ENCODE results near the gene PBX3. TPM values are rescaled to one million over a fixed set of nuclear protein-coding genes. Genes with fewer than 3 reads are reported as not detected.
A peak's percentile ranks its signal among the peaks of the same experiment; 100 is the strongest.

PBX3 gene
- total RNA-seq, 2 experiments from 2014 or later = 24.3 to 28.0 TPM

DNA sequence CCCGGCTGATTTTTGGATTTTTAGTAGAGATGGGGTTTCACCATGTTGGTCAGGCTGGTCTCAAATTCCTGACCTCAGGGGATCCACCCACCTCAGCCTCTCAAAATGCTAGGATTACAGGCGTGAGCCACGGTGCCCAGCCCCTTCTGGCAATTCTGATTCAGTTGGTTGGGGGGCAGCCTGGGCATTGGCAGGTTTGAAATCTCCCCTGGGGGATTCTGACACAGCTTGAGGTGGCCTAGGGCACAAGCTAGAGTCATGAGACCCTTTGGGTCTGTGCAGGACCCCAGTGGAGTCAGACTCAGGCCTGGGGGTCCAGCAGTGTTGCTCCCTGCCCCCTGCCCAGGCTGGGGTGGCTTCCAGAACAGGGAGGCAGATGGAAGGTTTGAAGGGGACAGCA lies 239.8 kb downstream of the PBX3 start:
- Mint-ChIP-seq H3K4me1 (no peaks in the 10 kb centered on the region), H3K27me3 (peaks cover 3% of the 10 kb centered on the region), H3K36me3 (no peaks in the 10 kb centered on the region), H3K9me3 (no peaks in the 10 kb centered on the region), H3K4me3 (no peak overlapping the region), H3K27ac (no peak overlapping the region)
- DNase-seq (no peak), ATAC-seq (ENCODE audit: low read depth) (no peak)
- POLR2A ChIA-PET = no interaction called here

DNA sequence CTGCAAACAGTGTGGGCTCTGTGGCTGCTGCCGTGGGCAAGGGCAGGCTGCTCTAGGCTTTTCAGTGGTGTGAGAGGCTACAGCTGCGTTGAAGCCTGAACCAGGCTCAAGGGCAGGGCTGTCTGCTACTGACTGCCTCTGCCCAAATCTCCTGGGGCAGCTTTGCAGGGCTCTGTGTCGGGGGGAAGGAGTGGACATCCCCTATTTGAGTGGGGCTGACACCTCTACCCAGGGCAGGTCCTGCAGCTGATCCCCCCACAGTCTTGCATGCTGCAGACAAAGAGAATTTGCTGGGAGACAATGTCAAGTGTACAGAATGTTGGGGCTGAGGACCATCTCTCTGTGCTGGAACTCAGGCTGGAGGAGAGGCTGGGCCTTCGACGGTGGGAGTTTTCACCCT lies 240.2 kb downstream of the PBX3 start:
- Mint-ChIP-seq H3K9me3 (no peaks in the 10 kb centered on the region), H3K4me1 (no peaks in the 10 kb centered on the region), H3K27ac (no peak overlapping the region), H3K4me3 (no peak overlapping the region), H3K36me3 (no peaks in the 10 kb centered on the region), H3K27me3 (no peaks in the 10 kb centered on the region)
- no peak for ATAC-seq (ENCODE audit: low read depth)
- DNase-seq = no peak
- POLR2A ChIA-PET = no interaction called here

DNA sequence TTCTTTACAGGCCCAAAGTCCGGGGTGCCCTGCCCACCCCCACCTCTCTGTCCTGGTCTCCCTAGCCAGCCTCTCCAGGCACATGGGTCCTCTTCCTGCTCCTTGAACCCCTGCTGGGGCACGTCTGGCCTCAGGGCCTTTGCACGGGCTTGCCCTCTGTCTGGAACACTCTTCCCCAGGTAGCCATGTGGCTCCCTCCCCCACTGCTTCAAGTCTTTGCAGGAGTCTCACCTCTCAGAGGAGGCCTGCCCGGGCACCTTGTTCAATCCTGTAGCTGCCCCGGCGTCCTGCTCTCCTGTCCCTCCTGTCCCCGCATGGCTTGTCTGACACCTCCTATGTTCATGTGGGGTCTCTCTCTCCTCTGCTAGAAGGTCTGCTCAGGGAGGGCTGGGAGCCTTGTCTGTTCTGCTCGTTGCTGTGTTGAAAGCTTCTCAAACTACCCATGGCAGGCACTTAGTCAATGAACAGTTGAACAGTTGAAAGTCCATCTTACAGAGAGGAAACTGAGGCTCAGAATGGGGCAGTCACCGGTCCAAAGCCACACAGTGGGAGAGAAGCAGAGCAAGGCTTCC lies 241.4 kb downstream of the PBX3 start:
- Mint-ChIP-seq H3K9me3 (no peaks in the 10 kb centered on the region), H3K4me3 (no peak overlapping the region), H3K36me3 (no peaks in the 10 kb centered on the region), H3K4me1 (no peaks in the 10 kb centered on the region), H3K27me3 (no peaks in the 10 kb centered on the region), H3K27ac (no peak overlapping the region)
- ATAC-seq (ENCODE audit: low read depth) (no peak), DNase-seq (no peak)
- POLR2A ChIA-PET = no interaction called here

DNA sequence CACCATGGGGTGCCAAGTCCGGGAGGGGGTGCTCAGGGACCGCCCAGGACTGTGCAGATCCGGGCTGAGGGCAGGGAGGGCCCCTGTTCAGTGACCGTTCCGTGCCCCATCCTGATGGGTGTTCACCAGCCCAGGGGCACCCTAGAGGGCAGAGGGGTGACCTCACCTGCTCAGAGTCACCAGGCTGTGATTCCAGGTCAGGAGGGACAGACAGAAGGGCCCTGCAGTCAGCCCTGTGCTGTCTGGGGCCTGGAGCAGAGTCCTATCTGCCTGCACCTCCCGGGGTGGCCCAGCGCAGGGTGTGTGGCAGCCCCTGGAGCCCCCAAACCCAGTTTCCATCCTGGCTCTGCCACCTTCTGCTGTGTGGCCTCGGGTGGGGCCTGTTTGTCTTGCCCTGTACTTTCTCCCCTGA lies 241.9 kb downstream of the PBX3 start:
- Mint-ChIP-seq H3K4me3 (no peak overlapping the region), H3K9me3 (no peaks in the 10 kb centered on the region), H3K27ac (no peak overlapping the region), H3K36me3 (no peaks in the 10 kb centered on the region), H3K4me1 (no peaks in the 10 kb centered on the region), H3K27me3 (no peaks in the 10 kb centered on the region)
- DNase-seq (no peak), ATAC-seq (ENCODE audit: low read depth) (no peak)
- POLR2A ChIA-PET = no interaction called here

DNA sequence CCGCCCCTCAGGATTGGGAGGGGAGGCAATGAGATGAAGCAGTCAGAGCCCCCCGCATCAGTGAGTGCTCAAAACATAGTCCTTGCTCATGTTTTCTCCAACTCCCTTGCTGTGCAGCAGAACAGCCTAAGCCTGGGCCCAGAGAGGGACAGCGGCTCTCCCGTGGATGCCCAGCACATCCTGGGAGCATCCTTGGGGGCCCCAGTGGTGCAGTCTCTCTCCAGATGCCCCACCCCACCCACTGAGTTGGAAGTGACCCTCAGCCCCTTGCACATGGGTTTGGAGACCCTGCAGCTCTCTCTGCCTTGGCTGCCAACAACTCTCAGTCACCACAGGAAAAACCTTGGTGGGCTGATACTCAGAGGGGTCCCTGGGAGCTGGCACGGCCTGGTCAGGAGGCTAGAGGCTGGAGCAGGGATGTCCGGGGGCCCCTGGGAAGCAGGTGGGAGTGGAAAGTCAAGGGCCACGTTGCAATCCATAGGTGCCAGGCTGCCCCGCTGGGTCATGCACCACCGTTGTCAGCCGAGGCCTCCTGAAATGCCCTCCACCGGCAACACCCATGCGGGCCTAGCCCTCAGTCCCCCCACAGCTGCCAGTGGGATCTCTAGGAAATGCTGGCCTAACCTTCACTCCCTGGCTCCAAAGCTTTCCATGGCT lies 242.5 kb downstream of the PBX3 start:
- DNase-seq (no peak), ATAC-seq (ENCODE audit: low read depth) (no peak)
- Mint-ChIP-seq H3K27me3 (no peaks in the 10 kb centered on the region), H3K27ac (no peak overlapping the region), H3K9me3 (no peaks in the 10 kb centered on the region), H3K4me3 (no peak overlapping the region), H3K4me1 (no peaks in the 10 kb centered on the region), H3K36me3 (no peaks in the 10 kb centered on the region)
- POLR2A ChIA-PET = no interaction called here

DNA sequence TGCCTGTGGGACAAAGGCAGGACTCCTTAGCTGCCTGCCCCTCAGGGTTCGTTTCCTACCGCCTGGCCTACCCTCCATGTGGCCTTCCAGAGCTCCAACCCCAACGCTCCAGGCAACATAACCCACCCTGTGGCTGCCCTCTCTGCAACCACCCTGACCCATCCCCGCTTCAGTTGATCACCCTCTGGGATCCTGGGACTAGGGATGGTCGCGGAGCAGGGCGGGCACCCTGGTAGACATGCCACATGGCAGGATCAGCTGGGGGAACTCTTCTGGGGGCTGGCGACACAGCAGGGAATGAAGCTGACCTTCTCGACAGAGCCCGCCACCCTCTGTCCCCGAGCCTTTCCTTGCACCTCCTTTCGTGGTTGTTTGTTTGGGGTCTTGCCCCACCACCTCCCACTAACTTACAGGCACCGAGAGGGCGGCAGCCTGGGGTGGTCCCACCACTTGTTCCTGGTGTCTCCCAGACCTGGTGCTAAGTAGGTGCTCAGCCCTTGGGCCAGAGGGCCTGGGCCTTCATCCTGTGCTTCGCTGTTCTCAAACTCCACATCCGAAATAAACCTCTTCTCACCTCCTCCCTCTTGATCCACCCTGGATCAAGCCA lies 243.1 kb downstream of the PBX3 start:
- DNase-seq (no peak), ATAC-seq (ENCODE audit: low read depth) (no peak)
- Mint-ChIP-seq H3K27me3 (no peaks in the 10 kb centered on the region), H3K9me3 (no peaks in the 10 kb centered on the region), H3K36me3 (no peaks in the 10 kb centered on the region), H3K27ac (no peak overlapping the region), H3K4me1 (no peaks in the 10 kb centered on the region), H3K4me3 (no peak overlapping the region)
- POLR2A ChIA-PET = no interaction called here

DNA sequence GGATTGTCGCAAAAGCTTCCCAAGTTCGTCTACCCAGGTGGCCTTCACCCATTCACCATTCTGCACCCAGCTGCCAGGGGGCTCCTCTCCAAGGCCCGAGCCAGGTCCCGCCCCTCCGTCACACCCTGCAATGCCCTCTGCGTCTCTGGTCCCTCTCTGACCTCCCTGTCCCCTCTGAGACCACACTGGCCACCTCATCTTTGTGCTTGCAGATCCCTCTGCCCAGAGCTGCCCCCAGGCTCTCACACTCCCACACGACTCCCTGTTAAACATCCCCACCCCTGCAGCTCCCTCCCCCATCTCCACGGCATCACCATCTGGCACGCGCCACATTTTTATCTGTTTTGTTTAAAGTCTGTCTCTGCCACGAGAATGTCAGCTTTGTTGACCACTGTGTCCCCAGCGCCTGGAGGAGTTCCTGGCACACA lies 243.6 kb downstream of the PBX3 start:
- no peak overlapping the region for H3K27ac Mint-ChIP-seq
- no peaks in the 10 kb centered on the region for H3K4me1 Mint-ChIP-seq
- no peaks in the 10 kb centered on the region for H3K9me3 Mint-ChIP-seq
- POLR2A ChIA-PET = no interaction called here
- H3K36me3 Mint-ChIP-seq = no peaks in the 10 kb centered on the region
- H3K4me3 Mint-ChIP-seq = no peak overlapping the region
- no peaks in the 10 kb centered on the region for H3K27me3 Mint-ChIP-seq
- ATAC-seq (ENCODE audit: low read depth) (no peak), DNase-seq (peak; percentile 9)

DNA sequence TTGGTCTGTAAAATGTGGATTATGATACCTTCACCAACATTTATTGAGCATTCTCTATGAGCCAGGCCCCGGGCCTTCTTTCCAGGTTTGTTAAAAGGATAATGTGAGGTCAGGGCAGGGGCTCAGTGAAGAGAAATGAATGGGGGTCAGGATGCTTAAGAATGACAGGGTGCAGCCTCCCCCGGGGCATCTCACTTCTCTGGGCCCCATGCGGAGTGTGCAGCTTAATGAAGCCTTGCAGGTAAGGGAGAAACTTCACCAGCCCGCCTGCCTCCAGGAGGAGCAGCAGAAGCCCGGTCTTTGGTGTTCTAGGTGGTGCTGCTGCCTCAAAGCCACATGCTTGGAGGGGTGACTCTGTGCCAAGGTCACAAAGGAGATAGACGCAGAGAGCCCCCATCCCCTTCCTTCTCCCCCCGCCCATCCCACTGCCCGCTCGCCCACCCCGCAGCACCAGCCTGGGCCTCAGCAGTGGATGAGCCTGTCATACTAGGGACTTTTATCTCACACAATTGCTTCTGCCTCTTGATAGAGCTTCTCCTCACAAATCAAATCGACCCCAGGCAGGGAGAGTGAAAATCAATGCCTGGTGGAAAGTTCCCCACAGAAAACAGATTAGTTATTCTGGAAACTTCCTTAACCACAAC lies 244.8 kb downstream of the PBX3 start:
- Mint-ChIP-seq H3K27ac (no peak overlapping the region), H3K36me3 (no peaks in the 10 kb centered on the region), H3K9me3 (no peaks in the 10 kb centered on the region), H3K4me3 (no peak overlapping the region), H3K27me3 (peaks cover 3% of the 10 kb centered on the region), H3K4me1 (no peaks in the 10 kb centered on the region)
- ATAC-seq (ENCODE audit: low read depth) (no peak), DNase-seq (peak; percentile 10)
- POLR2A ChIA-PET = no interaction called here

DNA sequence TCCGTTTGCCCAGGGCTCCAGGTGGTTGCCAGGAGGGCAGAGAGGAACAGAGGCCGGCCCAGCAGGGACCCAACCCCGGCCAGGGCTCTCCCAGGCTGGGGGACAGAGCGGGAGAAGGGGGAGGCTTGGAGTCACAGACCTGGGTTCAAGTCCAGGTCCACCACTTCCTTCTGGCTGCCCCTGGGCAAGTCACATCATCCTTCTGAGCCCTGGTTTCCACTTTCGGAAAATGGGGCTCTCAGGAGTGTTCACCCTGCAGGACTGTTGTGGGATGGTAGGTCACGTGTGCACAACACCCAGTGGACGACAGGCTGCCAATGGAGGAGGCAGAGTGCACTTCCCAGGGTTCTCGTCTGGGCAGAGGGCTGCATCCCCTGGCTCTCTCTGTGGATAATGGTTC lies 245.4 kb downstream of the PBX3 start:
- POLR2A ChIA-PET = no interaction called here
- Mint-ChIP-seq H3K27ac (no peak overlapping the region), H3K4me3 (no peak overlapping the region), H3K36me3 (no peaks in the 10 kb centered on the region), H3K4me1 (no peaks in the 10 kb centered on the region), H3K27me3 (peaks cover 3% of the 10 kb centered on the region), H3K9me3 (no peaks in the 10 kb centered on the region)
- DNase-seq (peak; percentile 15), ATAC-seq (ENCODE audit: low read depth) (no peak)

DNA sequence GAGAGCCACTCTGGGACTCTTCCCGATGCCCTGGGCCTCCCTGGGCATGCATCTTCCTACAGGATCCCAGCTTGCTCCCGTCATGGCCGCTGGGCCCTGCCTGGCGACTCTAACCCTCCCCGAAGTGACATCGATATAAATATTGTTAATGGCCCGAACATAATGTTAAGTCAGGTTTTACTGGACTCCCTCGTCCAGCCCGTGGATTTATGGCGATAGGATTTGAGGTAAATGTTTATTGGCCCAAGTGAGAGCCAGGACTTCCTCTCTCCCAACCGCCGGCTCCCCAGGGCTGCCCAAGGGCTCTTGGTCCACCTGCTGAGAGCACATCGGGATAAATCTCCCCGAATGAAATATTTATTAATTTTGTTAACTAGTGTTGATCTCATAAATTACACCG lies 246.3 kb downstream of the PBX3 start:
- Mint-ChIP-seq H3K4me1 (no peaks in the 10 kb centered on the region), H3K4me3 (no peak overlapping the region), H3K27ac (no peak overlapping the region), H3K36me3 (no peaks in the 10 kb centered on the region), H3K27me3 (peaks cover 3% of the 10 kb centered on the region), H3K9me3 (no peaks in the 10 kb centered on the region)
- ATAC-seq (ENCODE audit: low read depth) (no peak), DNase-seq (peak; percentile 7)
- POLR2A ChIA-PET = no interaction called here

DNA sequence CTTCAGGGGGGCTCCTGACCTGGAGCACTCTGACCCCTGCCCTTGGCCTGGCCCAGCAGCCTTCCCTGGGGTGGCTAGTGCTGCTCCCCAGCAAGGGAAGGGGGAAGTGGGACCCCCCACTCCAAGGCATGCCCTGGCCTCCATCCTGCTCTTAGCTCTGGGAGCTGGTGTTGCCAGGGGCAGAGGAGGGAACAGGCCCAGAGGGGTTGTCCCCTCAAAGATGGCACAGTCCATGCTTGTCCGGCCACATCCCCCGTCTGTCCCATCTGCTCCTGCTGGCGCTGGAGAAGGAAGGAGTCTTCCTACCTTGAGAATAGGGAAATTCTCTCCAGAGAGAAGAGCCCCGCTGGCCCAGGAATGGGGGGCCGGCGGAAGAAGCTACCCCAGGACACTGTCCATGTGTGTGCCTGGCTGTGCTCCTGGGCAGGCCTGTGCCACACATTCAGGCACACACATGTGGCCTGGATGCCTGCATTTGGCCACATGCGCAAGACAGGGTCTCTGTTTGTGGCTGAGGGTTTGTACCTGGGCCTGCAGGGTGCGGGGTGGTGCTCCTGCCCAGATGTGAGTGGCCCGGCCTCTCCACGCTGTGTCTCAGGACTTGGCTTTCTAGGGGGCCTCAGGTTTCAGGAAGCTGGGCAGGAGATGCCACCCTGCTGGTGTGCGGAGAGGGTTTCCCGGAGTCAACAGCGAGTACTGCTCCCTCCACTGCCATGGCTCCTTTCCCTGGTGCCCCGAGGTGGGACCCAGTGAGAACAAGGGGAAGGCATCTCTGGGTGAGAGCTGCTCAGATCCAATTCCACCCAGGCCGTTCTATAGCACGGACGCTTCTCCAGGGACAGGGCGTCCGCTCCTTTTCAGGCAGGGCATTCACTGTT lies 247.1 kb downstream of the PBX3 start:
- no peak overlapping the region for H3K4me3 Mint-ChIP-seq
- ATAC-seq (ENCODE audit: low read depth) (no peak), DNase-seq (peak; percentile 15)
- POLR2A ChIA-PET = no interaction called here
- H3K27ac Mint-ChIP-seq = no peak overlapping the region
- no peaks in the 10 kb centered on the region for H3K36me3 Mint-ChIP-seq
- H3K27me3 Mint-ChIP-seq = peaks cover 3% of the 10 kb centered on the region
- no peaks in the 10 kb centered on the region for H3K9me3 Mint-ChIP-seq
- H3K4me1 Mint-ChIP-seq = no peaks in the 10 kb centered on the region

DNA sequence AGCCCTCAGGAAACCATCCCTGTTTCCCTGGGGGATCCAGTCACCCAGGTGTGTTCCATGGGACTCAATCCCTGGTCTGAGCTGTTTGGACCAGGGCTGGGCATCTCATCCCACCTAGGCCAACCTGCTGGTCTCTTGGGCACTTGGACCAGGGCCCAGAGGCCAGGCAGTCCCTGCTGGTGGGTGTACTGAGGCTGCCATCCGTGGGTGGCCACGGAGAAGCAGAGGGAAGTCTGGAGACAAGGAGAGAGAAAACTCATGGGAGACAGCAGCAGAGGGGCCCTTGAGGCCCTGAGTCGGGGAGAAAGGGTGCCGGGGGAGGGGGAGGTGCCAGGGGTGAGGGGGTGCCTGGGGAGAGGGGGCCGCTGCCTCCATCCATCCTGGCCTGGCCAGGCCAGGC lies 247.8 kb downstream of the PBX3 start:
- Mint-ChIP-seq H3K4me1 (no peaks in the 10 kb centered on the region), H3K27me3 (peaks cover 3% of the 10 kb centered on the region), H3K27ac (no peak overlapping the region), H3K4me3 (no peak overlapping the region), H3K9me3 (no peaks in the 10 kb centered on the region), H3K36me3 (no peaks in the 10 kb centered on the region)
- peak; percentile 9 for DNase-seq
- POLR2A ChIA-PET = no interaction called here
- no peak for ATAC-seq (ENCODE audit: low read depth)

DNA sequence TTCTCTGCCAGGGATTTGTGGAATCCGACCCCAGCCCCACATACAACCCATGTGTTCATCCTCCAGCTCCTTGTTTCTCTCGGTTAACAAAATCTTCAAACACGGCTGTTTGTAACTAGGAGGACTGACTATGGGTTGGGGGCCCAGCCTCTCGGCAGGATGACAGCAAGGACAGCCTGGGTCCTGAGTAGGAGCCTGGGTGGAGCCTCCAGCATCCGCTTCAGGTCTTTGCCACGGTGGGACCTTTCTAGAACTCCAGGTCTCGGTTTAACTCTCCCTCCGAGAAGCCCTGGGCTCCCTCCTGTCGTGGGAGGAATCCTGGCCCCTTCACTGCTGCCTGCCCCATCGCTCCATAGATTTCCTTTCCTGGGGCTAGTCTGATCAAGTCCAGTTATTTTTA lies 248.5 kb downstream of the PBX3 start:
- H3K36me3 Mint-ChIP-seq = no peaks in the 10 kb centered on the region
- no peak overlapping the region for H3K27ac Mint-ChIP-seq
- POLR2A ChIA-PET = no interaction called here
- DNase-seq (peak; percentile 7), ATAC-seq (ENCODE audit: low read depth) (no peak)
- no peaks in the 10 kb centered on the region for H3K9me3 Mint-ChIP-seq
- no peaks in the 10 kb centered on the region for H3K4me1 Mint-ChIP-seq
- no peak overlapping the region for H3K4me3 Mint-ChIP-seq
- H3K27me3 Mint-ChIP-seq = peaks cover 3% of the 10 kb centered on the region

Data from activated naive CD8-positive, alpha-beta T cell treated with anti-CD3 and anti-CD28 coated beads, Interleukin-2, amount 10 ng/mL, durations not matched to agents 7 days and 5 days (primary cell).